ENCODE measurements around the gene SHOX. TPM values are rescaled to one million over a fixed set of nuclear protein-coding genes. Genes with fewer than 3 reads are reported as not detected.
"Not testable (repeated sequence)": the region's sequence is repeated elsewhere in the genome, so short reads cannot be mapped to it uniquely, and the experiment has no call there.

SHOX gene
- total and polyA plus RNA-seq, 3 donors from 2014 or later, result 0.06 to 0.16 TPM; not detected in 1

- no peaks in the 10 kb centered on the region for H3K9me3 ChIP-seq
- H3K27me3 ChIP-seq, result no peaks in the 10 kb centered on the region
- DNase-seq, result no peak
- TF ChIP-seq POLR2A (IDR thresholded peaks at IDR 0.05) (no peak), CTCF (IDR thresholded peaks at IDR 0.05) (no peak)
- H3K36me3 ChIP-seq (ENCODE audit: low read depth, missing control alignments), result no peaks in the 10 kb centered on the region
- no peaks in the 10 kb centered on the region for H3K4me1 ChIP-seq
- 2 to 3% methylated on average over 17 to 23 of the region's 23 CpGs for WGBS, 2 donors
- no peak overlapping the region for H3K4me3 ChIP-seq
- no peak overlapping the region for H3K27ac ChIP-seq
- intact Hi-C loops (cut with DNase I; ENCODE audit: low total_unique reads), result no loop called here
Measured at GRCh38 chrX:619451-619811, 11.2 kb upstream of the SHOX start.

GRCh38 chrX:619812-620531, 10.6 kb upstream of the SHOX start:
- WGBS, 2 donors, result 2 to 7% methylated on average over 3 to 48 of the region's 48 CpGs
- no peaks in the 10 kb centered on the region for H3K9me3 ChIP-seq
- H3K4me1 ChIP-seq, result no peaks in the 10 kb centered on the region
- H3K36me3 ChIP-seq (ENCODE audit: low read depth, missing control alignments), result no peaks in the 10 kb centered on the region
- TF ChIP-seq POLR2A (IDR thresholded peaks at IDR 0.05) (no peak), CTCF (IDR thresholded peaks at IDR 0.05) (no peak)
- H3K27me3 ChIP-seq, result no peaks in the 10 kb centered on the region
- intact Hi-C loops (cut with DNase I; ENCODE audit: low total_unique reads), result no loop called here
- H3K4me3 ChIP-seq, result no peak overlapping the region
- no peak for DNase-seq
- H3K27ac ChIP-seq, result no peak overlapping the region

- no peak overlapping the region for H3K4me3 ChIP-seq
- no peaks in the 10 kb centered on the region for H3K9me3 ChIP-seq
- whole genome bisulfite sequencing, 2 donors, result 20 to 21% methylated on average over 11 of the region's 11 CpGs
- no peaks in the 10 kb centered on the region for H3K36me3 ChIP-seq (ENCODE audit: low read depth, missing control alignments)
- intact Hi-C loops (cut with DNase I; ENCODE audit: low total_unique reads), result no loop called here
- TF ChIP-seq POLR2A (IDR thresholded peaks at IDR 0.05) (no peak), CTCF (IDR thresholded peaks at IDR 0.05) (no peak)
- no peak for DNase-seq
- no peaks in the 10 kb centered on the region for H3K4me1 ChIP-seq
- no peaks in the 10 kb centered on the region for H3K27me3 ChIP-seq
- H3K27ac ChIP-seq, result no peak overlapping the region
Measured at GRCh38 chrX:621705-622503, 8.7 kb upstream of the SHOX start.

GRCh38 chrX:622802-623201, 7.8 kb upstream of the SHOX start:
- H3K9me3 ChIP-seq; H3K27ac ChIP-seq; H3K36me3 ChIP-seq (ENCODE audit: low read depth, missing control alignments); H3K4me3 ChIP-seq; intact Hi-C loops (cut with DNase I; ENCODE audit: low total_unique reads); H3K4me1 ChIP-seq; H3K27me3 ChIP-seq; DNase-seq: not testable (repeated sequence)
- WGBS, 2 donors, result 40 to 60% methylated on average over 2 of the region's 3 CpGs

GRCh38 chrX:623268-623598, 7.4 kb upstream of the SHOX start:
- no peaks in the 10 kb centered on the region for H3K27me3 ChIP-seq
- no peak overlapping the region for H3K4me3 ChIP-seq
- intact Hi-C loops (cut with DNase I; ENCODE audit: low total_unique reads), result no loop called here
- TF ChIP-seq CTCF (IDR thresholded peaks at IDR 0.05) (no peak), POLR2A (IDR thresholded peaks at IDR 0.05) (no peak)
- no peaks in the 10 kb centered on the region for H3K9me3 ChIP-seq
- no peaks in the 10 kb centered on the region for H3K4me1 ChIP-seq
- no peak for DNase-seq
- no peaks in the 10 kb centered on the region for H3K36me3 ChIP-seq (ENCODE audit: low read depth, missing control alignments)
- 3 to 8% methylated on average over 6 of the region's 6 CpGs for WGBS, 2 donors
- H3K27ac ChIP-seq, result no peak overlapping the region
